K562 (cell line): Measurements from ENCODE around the gene PSMA8.

ENCODE experiments used
- ARNT ChIP-seq, 2 experiments: fragments of 450-650 bp; IDR thresholded peaks; 2 replicates each; pipeline ENCODE4 v1.6.1; 2016; ENCODE audit warnings: mild to moderate bottlenecking in 1 of 2
- ATF1 ChIP-seq, 2 experiments: fragments of 450-650 bp in 1 of 2; IDR thresholded peaks; 2 replicates each; pipeline ENCODE4 v1.6.1; 2016; ENCODE audit warnings: missing compliant biosample characterization in 1 of 2, missing genetic modification characterization in 1 of 2
- CTCF ChIP-seq, 3 experiments: IDR thresholded peaks in 2 of 3; conservative IDR thresholded peaks in 1 of 3; 2 replicates each; pipeline ENCODE4 v1.5.1; 2011 to 2012; ENCODE audit warnings: low read length in 3 of 3, mild to moderate bottlenecking in 3 of 3, control low read depth in 2 of 3, improper control_type of control experiment in 1 of 3, inconsistent platforms in 1 of 3, low read depth in 1 of 3, mixed read lengths in 1 of 3, moderate library complexity in 1 of 3; ENCODE audit not compliant: insufficient read depth in 2 of 3
- KLF1 ChIP-seq: fragments of 450-650 bp; IDR thresholded peaks from 2 replicates; pipeline ENCODE4 v1.6.1; 2016; ENCODE audit warnings: missing genetic modification characterization, missing compliant biosample characterization
- TAF1 ChIP-seq: IDR thresholded peaks from 2 replicates; pipeline ENCODE4 v1.6.1; 2011; ENCODE audit warnings: mild to moderate bottlenecking, low read length, moderate library complexity; ENCODE audit not compliant: insufficient read depth, control insufficient read depth, severe bottlenecking; ENCODE audit errors: extremely low read depth
- ZFX ChIP-seq: sonication (generic); formaldehyde crosslinking; IDR thresholded peaks from 2 replicates; pipeline ENCODE4 v1.8.0; 2022; ENCODE audit warnings: mild to moderate bottlenecking, missing genetic modification reagents, moderate library complexity
- ZNF76 ChIP-seq: fragments of 250-450 bp; sonication (Bioruptor Pico); IDR thresholded peaks from 2 replicates; pipeline ENCODE4 v1.4.0; 2020; ENCODE audit warnings: mild to moderate bottlenecking, moderate library complexity, borderline replicate concordance

DNA sequence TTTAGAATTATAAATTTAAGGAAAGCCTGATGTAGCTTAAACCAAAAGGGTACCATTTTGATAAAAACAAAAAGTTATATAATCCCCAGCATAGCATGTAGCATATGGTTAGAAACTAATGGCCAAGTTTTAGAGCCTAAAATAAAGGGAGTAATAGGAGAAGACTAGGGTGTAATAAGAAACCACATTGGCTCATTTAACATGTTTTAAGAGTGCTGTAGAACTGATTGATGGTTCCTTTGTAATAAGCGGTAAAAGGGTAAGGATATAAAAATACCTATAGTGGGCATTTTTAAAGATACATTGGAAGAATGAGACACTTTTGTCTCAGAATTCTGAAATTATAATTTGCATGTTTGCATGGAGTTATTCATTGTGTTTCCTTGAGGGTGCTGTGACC lies 1.9 kb downstream of the PSMA8 start:
- no peak for TF ChIP-seq KLF1 (tag)
- no peak for TF ChIP-seq ZFX (CRISPR knock-in tag)
- TF ChIP-seq CTCF (IDR thresholded peaks at IDR 0.05 in 2 of 3, conservative IDR thresholded peaks at IDR 0.05 in 1 of 3; ENCODE audit: insufficient read depth in 2 of 3, low read depth in 1 of 3, low read length in 3 of 3): no peak
- TF ChIP-seq ARNT (IDR thresholded peaks at IDR 0.05): no peak
- no peak for TF ChIP-seq ZNF76 (CRISPR knock-in tag)
- no peak for TF ChIP-seq TAF1
- no peak for TF ChIP-seq ATF1 (CRISPR knock-in tag; IDR thresholded peaks at IDR 0.05)
- no peak for TF ChIP-seq ATF1 (tag; IDR thresholded peaks at IDR 0.05)
